Stimulated activated CD8-positive, alpha-beta memory T cell treated with anti-CD3 and anti-CD28 coated beads, Interleukin-2, amount 100 ng/mL, for 48 hours (primary cell): Measurements from ENCODE around the gene FUT8.
"Not testable (repeated sequence)": the region's sequence is repeated elsewhere in the genome, so short reads cannot be mapped to it uniquely, and the experiment has no call there.

Experiments
- DNase-seq, 2 donors: peaks; one replicate each; pipeline ENCODE4 v3.0.0-alpha.2; 2020; ENCODE audit warnings: low read depth in 2 of 2

FUT8 gene

GRCh38 chr14:65415613-65416012 lies 3.1 kb downstream of the FUT8 start:
- no peak for DNase-seq

GRCh38 chr14:65419593-65420252 lies 7.2 kb downstream of the FUT8 start:
- no peak for DNase-seq

DNA sequence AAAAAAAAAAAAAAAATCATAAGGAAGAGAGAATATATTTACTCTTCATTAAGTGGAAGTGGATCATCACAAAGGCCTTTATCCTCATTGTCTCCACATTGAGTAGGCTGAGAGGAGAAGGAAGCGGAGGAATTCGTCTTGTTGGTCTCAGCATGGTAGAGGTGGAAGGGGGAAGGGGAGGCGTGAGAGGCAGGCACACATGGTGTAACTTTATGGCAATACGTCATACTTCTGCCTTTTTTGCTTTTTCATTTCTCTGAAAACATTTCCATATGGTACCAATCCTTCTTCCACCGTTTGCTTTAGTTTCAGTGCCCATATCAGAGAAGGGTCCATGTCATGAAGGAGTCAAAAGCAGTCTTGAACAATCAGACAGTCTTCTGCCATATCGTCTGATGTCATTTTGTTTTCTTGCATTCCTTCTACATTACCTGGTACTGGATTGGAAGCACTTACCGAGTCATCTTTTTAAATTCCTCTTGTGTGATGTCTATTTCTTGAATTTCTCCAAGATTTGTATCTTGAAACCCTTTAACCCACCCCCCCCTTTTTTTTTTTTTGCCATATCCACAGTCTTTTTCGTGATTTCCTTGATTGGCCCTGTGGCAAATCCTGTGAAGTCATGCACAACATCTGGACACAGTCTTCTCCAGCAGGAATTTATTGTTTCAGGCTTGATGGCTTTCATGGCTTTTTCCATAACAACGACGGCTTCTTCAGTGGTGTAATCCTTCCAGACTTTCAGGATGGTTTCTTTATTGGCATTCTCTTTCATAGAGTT lies 8.9 kb downstream of the FUT8 start:
- DNase-seq, result no peak

DNA sequence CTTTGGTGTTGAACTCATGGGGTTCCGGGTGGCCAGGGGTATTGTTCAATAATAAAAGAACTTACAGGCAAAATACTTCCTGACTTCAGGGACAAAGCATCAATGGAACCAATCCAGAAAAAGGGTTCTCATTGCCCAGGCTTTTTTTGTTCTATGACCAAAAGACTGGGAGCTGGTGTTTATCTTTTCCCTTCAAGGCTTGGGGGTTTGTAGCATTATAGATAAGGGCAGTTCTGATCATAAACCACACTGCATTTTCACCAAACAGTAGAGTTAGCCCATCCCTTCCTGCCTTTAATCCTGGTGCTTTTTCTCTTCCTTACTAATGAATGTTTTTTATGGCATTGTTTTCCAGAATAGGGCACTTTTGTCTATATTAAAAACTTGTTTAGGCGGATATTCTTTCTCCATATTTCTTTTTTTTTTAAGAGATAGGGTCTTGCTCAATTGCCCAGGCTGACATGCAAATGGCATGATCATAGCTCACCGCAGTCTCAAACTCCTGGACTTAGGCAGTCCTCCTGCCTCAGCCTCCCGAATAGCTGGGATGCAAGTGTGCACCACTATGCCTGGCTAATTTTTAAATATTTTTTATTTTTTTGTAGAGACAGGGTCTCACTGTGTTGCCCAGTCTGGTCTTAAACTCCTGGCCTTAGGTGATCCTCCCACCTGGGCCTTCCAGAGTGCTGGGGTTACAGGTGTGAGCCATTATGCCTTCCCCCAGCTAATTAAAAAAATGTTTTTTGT lies 9.7 kb downstream of the FUT8 start:
- DNase-seq, result no peak

DNA sequence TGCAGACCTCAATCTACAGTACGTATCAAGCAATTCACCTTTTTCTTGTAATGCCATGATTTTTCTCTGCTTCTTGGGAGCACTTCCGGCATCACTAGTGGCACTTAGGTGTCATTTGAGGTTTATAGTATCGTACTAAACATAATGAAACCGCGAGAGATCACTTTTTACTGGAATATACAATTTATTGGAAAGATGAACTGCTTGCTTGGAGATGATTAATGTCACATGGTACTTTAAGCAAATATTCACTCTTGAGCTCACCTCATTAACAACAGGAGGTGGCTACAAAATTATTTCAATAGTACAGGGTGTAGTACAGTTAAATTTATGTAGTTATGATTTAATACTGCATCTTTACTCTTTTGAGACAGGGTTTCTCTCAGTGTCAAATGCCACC lies 11.5 kb downstream of the FUT8 start:
- DNase-seq, result no peak

DNA sequence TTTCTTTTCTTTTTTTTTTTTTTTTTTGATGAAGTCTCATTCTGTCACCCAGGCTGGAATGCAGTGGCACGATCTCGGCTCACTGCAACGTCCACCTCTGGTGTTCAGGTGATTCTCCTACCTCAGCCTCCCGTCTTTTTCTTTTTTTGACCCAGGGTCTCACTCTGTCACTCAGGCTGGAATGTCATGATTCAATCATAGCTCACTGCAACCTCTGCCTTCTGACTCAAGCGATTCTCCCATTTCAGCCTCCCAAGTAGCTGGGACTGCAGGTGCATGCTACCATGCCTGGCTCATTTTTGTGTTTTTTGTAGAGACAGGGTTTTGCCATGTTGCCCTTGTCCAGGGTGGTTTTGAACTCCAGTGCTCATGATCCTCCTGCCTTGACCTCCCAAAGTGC lies 12.0 kb downstream of the FUT8 start:
- no peak for DNase-seq

- no peak for DNase-seq
Measured at GRCh38 chr14:65425885-65426284, 13.4 kb downstream of the FUT8 start.

DNA sequence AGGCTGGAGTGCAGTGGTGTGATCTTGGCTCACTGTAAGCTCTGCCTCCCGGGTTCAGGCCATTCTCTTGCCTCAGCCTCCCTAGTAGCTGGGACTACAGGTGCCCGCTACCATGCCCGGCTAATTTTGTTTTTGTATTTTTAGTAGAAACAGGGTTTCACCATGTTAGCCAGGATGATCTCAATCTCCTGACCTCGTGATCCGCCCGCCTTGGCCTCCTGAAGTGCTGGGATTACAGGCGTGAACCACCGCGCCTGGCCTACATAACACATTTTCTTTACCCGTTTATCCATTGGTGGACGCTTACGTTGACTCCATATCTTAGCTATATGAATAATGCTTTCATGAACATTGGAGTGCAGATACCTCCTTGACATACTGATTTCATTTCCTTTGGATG lies 14.4 kb downstream of the FUT8 start:
- DNase-seq, result not testable (repeated sequence)

- DNase-seq, result no peak
Measured at GRCh38 chr14:65428691-65429090, 16.2 kb downstream of the FUT8 start.

DNA sequence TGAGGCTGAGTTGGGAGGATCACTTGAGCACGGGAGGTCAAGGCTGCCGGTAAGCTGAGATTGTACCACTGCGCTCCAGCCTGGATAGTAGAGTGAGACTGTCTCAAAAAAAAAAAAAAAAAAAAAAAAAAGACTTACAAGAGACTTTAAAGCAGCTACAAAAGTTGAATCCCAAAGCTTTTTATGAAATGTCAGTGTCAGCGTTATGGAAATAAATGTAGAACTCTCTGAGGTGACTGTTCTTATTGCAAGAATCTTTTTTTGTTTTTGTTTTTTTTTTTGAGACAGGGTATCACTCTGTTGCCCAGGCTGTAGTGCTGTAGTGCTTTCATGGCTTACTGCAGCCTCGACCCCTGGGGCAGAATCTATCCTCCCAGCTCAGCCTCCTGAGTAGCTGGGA lies 17.2 kb downstream of the FUT8 start:
- DNase-seq, result no peak

GRCh38 chr14:65431245-65431644 lies 18.7 kb downstream of the FUT8 start:
- no peak for DNase-seq

DNA sequence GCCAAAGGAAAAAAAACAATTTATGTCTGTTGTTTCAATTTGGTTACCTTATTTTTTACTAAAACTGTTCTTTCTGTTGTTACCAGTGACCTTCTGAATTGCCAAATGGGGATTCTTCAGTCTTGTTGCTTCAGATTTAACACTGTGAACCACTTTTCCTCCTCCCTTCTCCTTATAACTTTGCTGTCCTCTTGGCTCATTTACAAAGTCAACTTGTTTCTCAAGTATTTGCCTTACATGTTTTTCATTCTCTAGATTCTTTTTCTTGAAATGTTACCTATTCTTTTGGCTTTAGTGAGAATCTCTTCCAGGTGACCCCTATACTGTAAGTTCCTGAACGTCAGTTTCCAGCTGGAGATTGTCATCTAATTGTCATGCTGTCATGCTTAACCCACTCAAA lies 19.4 kb downstream of the FUT8 start:
- DNase-seq, result no peak

GRCh38 chr14:65432361-65432948 lies 19.9 kb downstream of the FUT8 start:
- no peak for DNase-seq

- no peak for DNase-seq
Measured at GRCh38 chr14:65433157-65433556, 20.6 kb downstream of the FUT8 start.

DNA sequence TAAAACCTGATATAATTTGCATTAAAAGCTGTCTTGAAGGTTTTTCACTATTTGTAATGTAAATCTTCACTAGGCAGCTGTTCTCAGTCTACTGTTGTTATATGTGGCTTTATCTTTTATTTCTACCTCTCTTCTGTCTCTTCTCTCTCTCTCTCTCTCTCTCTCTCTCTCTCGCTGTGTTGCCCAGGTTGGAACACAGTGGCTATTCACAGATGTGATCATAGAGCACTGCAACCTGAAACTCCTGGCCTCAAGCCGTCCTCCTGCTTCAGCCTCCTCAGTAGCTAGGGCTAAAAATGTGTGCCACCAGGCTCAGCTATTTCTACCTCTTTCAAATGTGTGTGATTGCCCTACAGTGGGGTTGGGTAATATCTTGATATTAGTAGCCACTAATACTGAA lies 21.1 kb downstream of the FUT8 start:
- DNase-seq, result no peak

- no peak for DNase-seq
Measured at GRCh38 chr14:65434216-65434850, 21.8 kb downstream of the FUT8 start.

DNA sequence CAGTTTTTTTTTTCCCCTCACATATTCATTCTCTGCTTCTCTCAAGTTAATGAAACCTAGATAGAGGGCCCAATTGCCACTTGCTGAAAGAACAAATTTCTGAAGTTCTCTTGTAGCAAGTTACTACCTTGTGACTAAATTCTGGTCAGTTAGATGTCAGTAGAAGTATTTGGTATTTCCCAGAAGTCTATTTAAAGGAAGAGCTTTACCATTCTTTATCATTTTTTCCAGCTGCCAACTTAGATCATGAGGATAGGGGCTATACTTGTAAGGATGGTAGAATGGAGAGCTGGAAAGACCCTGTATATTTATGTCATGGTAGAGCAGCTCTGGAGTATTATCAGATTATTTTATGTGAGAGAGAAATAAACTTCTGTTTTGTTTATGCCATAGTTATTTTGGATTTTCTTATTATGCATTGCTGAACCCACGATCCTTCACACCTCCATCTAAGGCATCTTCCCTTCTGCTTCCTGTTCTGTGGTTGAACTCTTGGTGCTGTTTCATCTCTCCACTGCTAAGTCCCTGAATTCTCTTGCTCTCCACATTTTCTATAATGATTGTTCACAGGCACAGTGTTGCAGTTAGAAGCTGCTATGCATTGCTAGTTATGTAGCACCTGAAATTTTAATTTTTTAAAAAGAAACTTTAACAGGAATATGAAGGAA lies 25.9 kb downstream of the FUT8 start:
- DNase-seq, result no peak

GRCh38 chr14:65439117-65439516 lies 26.6 kb downstream of the FUT8 start:
- DNase-seq, result no peak

DNA sequence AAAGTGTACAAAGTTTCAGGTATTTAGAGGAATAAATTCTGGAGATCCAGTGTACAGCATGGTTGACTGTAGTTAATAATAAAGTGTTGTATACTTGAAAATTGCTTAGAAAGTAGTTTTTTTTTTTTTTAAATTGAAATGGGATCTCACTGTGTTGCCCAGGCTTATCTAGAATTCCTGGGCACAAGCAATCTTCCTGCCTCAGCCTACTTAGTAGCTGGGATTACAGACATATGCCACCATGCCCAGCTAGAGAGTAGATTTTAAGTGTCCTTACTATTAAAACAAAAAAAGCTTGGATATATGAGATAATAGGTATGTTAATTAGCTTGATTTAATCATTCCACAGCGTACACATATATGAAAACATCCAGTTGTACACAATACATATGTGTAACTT lies 27.7 kb downstream of the FUT8 start:
- no peak for DNase-seq

DNA sequence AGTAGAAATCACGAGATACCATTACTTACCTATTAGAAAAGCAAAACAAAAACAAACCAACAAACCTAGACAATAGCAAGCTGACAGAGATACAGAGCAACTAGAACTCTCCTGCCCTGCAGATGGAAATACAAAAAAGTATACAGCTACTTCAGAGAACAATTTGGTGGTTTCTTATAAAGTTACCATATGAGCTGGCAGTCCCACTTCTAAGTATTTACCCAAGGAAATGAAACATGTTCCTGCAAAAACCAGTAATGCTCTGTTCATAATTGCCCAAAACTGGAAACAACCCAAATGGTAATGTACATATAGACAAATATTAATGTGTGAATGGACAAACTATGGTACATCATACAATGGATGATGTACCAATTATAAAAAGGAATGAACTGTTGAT lies 31.7 kb downstream of the FUT8 start:
- no peak for DNase-seq

- no peak for DNase-seq
Measured at GRCh38 chr14:65446159-65446558, 33.6 kb downstream of the FUT8 start.
